Fibroblast of lung (primary cell): Measurements from ENCODE around the gene CREB5. TPM values are rescaled to one million over a fixed set of nuclear protein-coding genes. Genes with fewer than 3 reads are reported as not detected.

ENCODE experiments used
- DNase-seq, 2 donors: peaks; one replicate each; pipeline versions ENCODE4 v3.0.0 to v3.0.0-alpha.2; 2010; ENCODE audit warnings: low read depth in 2 of 2
- H2AFZ ChIP-seq: 2 replicates; pipeline ENCODE4 v1.5.1; 2012; ENCODE audit warnings: low read length, control low read depth, inconsistent platforms
- H3K27ac ChIP-seq: 2 replicates; pipeline ENCODE4 v1.5.1; 2011; ENCODE audit warnings: low read length, control low read depth; ENCODE audit not compliant: insufficient read depth
- H3K27me3 ChIP-seq: 2 replicates; pipeline ENCODE4 v1.5.1; 2011; ENCODE audit warnings: mild to moderate bottlenecking, low read length; ENCODE audit not compliant: control insufficient read depth, insufficient read depth
- H3K36me3 ChIP-seq: 2 replicates; pipeline ENCODE4 v1.5.1; 2011; ENCODE audit warnings: low read length; ENCODE audit not compliant: control insufficient read depth, insufficient read depth
- H3K4me1 ChIP-seq: 2 replicates; pipeline ENCODE4 v1.5.1; 2011; ENCODE audit warnings: low read length; ENCODE audit not compliant: control insufficient read depth, insufficient read depth; ENCODE audit errors: extremely low read depth
- H3K4me2 ChIP-seq: 2 replicates; pipeline ENCODE4 v1.5.1; 2011; ENCODE audit warnings: low read length, control low read depth; ENCODE audit not compliant: insufficient read depth; ENCODE audit errors: extremely low read depth
- H3K4me3 ChIP-seq, 4 experiments: fragments of 200-600 bp in 1 of 4; sonication (generic) in 1 of 4; replicated peaks in 1 of 4; 2 replicates each; pipeline ENCODE4 v1.5.1; 2011 to 2016; ENCODE audit warnings: low read length in 4 of 4, low read depth in 3 of 4, mild to moderate bottlenecking in 3 of 4, control low read depth in 2 of 4, inconsistent platforms in 1 of 4, mixed read lengths in 1 of 4; ENCODE audit not compliant: insufficient read depth in 1 of 4; ENCODE audit errors: control extremely low read depth in 1 of 4
- H3K79me2 ChIP-seq: 2 replicates; pipeline ENCODE4 v1.5.1; 2012; ENCODE audit warnings: mild to moderate bottlenecking, low read length, inconsistent platforms; ENCODE audit not compliant: control insufficient read depth, insufficient read depth
- H3K9ac ChIP-seq: 2 replicates; pipeline ENCODE4 v1.5.1; 2011; ENCODE audit warnings: mild to moderate bottlenecking, low read length, control low read depth; ENCODE audit not compliant: insufficient read depth
- H3K9me3 ChIP-seq: 2 replicates; pipeline ENCODE4 v1.5.1; 2012; ENCODE audit warnings: low read depth, low read length; ENCODE audit not compliant: control insufficient read depth, insufficient read depth
- H4K20me1 ChIP-seq: 2 replicates; pipeline ENCODE4 v1.5.1; 2011; ENCODE audit warnings: low read length; ENCODE audit not compliant: control insufficient read depth, insufficient read depth; ENCODE audit errors: extremely low read depth
- EZH2 ChIP-seq: IDR thresholded peaks from 2 replicates; pipeline ENCODE4 v1.5.1; 2012; ENCODE audit warnings: low read length, control low read depth, mild to moderate bottlenecking; ENCODE audit errors: missing control alignments
- polyA plus RNA-seq, 2 donors: library from polyadenylated mRNA; depleted of rRNA in 1 of 2; stranded (reverse) in 1 of 2; unstranded in 1 of 2; fragments of >200 nt; gene quantifications; 2 replicates each; pipeline ENCODE4 v1.2.1, GENCODE V29; 2011 to 2012; ENCODE audit warnings: missing spikeins in 1 of 2
- total RNA-seq: library from RNA; depleted of rRNA; stranded (reverse); fragments of >200 nt; gene quantifications from 2 replicates; pipeline ENCODE4 v1.2.1, GENCODE V29; 2014
- TF ChIP-seq, protein P1 (sequence below), 2 donors: IDR thresholded peaks in 1 of 2; conservative IDR thresholded peaks in 1 of 2; 1 replicate in 1 of 2; 2 replicates in 1 of 2; pipeline ENCODE4 v1.5.1; 2011 to 2012; ENCODE audit warnings: low read length in 2 of 2, control low read depth in 1 of 2, inconsistent platforms in 1 of 2, low read depth in 1 of 2, mild to moderate bottlenecking in 1 of 2

The CREB5 gene
- total and polyA plus RNA-seq, 2 donors (not counting 1 experiment from before 2014, with no cell fraction given) = 8.2 to 28.4 TPM

DNA sequence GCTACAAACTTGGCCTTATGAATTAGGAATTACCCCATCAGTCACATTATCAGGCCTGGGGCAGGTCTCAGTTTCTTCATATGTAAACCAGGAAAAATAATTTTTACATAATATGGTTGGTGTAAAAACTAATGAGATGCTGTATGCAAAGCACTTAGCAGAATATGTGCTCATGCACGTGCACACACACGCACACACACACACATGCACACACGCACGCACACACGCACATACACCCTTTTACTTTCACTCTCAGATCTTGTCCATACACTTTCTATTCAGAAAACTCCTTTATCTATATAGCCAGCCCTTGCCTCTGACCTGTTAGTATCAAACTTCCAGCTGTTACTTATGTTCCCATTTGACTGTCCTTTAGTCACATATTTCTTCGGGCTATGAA, 92.7 kb downstream of the CREB5 start:
- Histone ChIP-seq H3K4me1 (no peaks in the 10 kb centered on the region), H3K9ac (no peak overlapping the region), H3K27ac (no peak overlapping the region), H4K20me1 (no peaks in the 10 kb centered on the region), H3K9me3 (no peaks in the 10 kb centered on the region), H3K79me2 (no peaks in the 10 kb centered on the region), H3K4me3 (no peak overlapping the region), H3K36me3 (no peaks in the 10 kb centered on the region), H2AFZ (no peak overlapping the region), H3K4me2 (no peak overlapping the region), H3K27me3 (no peaks in the 10 kb centered on the region)
- no peak for TF ChIP-seq EZH2
- TF ChIP-seq, protein P1, sequence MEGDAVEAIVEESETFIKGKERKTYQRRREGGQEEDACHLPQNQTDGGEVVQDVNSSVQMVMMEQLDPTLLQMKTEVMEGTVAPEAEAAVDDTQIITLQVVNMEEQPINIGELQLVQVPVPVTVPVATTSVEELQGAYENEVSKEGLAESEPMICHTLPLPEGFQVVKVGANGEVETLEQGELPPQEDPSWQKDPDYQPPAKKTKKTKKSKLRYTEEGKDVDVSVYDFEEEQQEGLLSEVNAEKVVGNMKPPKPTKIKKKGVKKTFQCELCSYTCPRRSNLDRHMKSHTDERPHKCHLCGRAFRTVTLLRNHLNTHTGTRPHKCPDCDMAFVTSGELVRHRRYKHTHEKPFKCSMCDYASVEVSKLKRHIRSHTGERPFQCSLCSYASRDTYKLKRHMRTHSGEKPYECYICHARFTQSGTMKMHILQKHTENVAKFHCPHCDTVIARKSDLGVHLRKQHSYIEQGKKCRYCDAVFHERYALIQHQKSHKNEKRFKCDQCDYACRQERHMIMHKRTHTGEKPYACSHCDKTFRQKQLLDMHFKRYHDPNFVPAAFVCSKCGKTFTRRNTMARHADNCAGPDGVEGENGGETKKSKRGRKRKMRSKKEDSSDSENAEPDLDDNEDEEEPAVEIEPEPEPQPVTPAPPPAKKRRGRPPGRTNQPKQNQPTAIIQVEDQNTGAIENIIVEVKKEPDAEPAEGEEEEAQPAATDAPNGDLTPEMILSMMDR (conservative IDR thresholded peaks at IDR 0.05 in 1 of 2, IDR thresholded peaks at IDR 0.05 in 1 of 2; ENCODE audit: low read depth in 1 of 2, low read length in 2 of 2) = no peak
- DNase-seq = no peak

DNA sequence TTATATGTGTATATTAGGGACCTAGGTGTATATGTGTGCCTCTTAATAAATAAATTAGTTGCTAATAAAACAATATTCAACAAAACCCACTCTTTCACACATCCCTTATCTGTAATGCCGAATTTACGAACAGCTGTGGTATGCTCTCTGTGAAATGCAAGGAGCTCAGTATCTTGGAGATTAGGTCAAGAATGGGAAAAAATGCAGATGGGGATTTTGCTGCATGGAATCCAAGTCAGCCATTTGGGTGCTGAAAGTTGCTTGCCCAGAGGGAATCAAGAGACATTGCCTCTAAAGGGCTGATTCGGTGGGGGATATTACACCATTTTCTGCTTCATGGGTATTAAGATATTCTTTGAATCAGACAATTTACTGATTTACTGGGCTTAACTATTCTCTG, 93.5 kb downstream of the CREB5 start:
- Histone ChIP-seq H3K27ac (no peak overlapping the region), H3K4me1 (no peaks in the 10 kb centered on the region), H3K79me2 (no peaks in the 10 kb centered on the region), H4K20me1 (no peaks in the 10 kb centered on the region), H2AFZ (no peak overlapping the region), H3K27me3 (no peaks in the 10 kb centered on the region), H3K4me3 (no peak overlapping the region), H3K9me3 (no peaks in the 10 kb centered on the region), H3K36me3 (no peaks in the 10 kb centered on the region), H3K4me2 (no peak overlapping the region), H3K9ac (no peak overlapping the region)
- no peak for TF ChIP-seq EZH2
- TF ChIP-seq, protein P1 (conservative IDR thresholded peaks at IDR 0.05 in 1 of 2, IDR thresholded peaks at IDR 0.05 in 1 of 2; ENCODE audit: low read depth in 1 of 2, low read length in 2 of 2) = no peak
- DNase-seq = no peak

DNA sequence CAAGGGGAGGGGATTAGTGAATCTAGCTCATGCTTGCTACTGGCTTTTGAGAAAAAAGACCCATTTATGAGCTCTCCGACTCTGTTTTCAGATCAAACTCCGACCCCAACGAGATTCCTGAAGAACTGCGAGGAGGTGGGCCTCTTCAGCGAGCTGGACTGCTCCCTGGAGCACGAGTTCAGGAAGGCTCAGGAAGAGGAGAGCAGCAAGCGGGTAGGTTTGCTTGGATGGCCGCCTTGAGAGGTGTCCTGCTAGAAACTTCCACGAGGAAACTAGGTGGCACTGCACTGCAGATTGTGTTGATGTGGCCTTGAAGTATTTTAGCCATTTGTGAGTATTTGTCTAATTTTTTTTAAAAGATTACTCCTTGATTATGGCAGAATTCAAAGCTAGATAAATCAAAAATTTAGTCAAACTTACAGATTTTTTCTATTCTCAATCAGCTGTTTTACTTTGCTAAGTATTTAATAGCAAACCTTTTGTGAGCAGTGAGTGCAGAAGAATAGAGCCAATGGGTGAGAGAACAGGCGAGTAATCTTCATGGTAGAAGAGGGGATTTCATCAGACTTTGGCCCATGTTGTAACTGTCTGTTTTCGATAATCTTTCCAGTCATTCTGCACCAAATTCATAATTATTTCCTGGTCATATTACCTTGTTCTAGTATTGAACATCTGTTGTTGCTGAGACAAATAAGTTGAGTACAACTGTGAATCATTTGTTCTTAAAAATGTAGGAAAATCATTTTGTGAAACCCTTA, 95.4 kb downstream of the CREB5 start:
- TF ChIP-seq, protein P1 (conservative IDR thresholded peaks at IDR 0.05 in 1 of 2, IDR thresholded peaks at IDR 0.05 in 1 of 2; ENCODE audit: low read depth in 1 of 2, low read length in 2 of 2) = no peak
- no peak for TF ChIP-seq EZH2
- Histone ChIP-seq H2AFZ (no peak overlapping the region), H3K4me2 (no peak overlapping the region), H3K4me3 (no peak overlapping the region), H3K79me2 (no peaks in the 10 kb centered on the region), H3K9me3 (no peaks in the 10 kb centered on the region), H3K27me3 (no peaks in the 10 kb centered on the region), H3K9ac (no peak overlapping the region), H3K4me1 (no peaks in the 10 kb centered on the region), H3K27ac (no peak overlapping the region), H3K36me3 (no peaks in the 10 kb centered on the region), H4K20me1 (no peaks in the 10 kb centered on the region)
- no peak for DNase-seq
